H1 (cell line): ENCODE measurements around the gene NSMCE3. TPM values are rescaled to one million over a fixed set of nuclear protein-coding genes. Genes with fewer than 3 reads are reported as not detected.

ENCODE experiments used
- CTCF ChIA-PET: fragments of 300-600 bp; sonication (Branson Sonifier 250); formaldehyde crosslinking; loops from one replicate; lab custom pipeline; 2021; ENCODE audit not compliant: partially characterized antibody; lab: Charles Lee
- POLR2A ChIA-PET: fragments of 300-600 bp; sonication (Branson Sonifier 250); formaldehyde crosslinking; loops from one replicate; lab custom pipeline; 2021; ENCODE audit warnings: inconsistent platforms; ENCODE audit not compliant: partially characterized antibody; lab: Charles Lee
- DNase-seq, 2 experiments: peaks; one replicate each; pipeline versions ENCODE4 v3.0.0 to v3.0.0-alpha.2; 2010 to 2022; ENCODE audit warnings: low spot score in 2 of 2, low read depth in 1 of 2, mixed read lengths in 1 of 2
- FAIRE-seq: peaks from 2 replicates; lab custom pipeline; 2011; peaks lifted over from hg19 to GRCh38; lab: Jason Lieb, UNC
- H2AFZ ChIP-seq: 2 replicates; pipeline ENCODE4 v1.8.1; 2012; ENCODE audit warnings: low read length, inconsistent platforms
- H2AK5ac ChIP-seq: 2 replicates; pipeline ENCODE4 v1.6.1; 2013; ENCODE audit warnings: low read depth, low read length
- H2BK120ac ChIP-seq: replicated peaks from 2 replicates; pipeline ENCODE3; 2013; ENCODE audit warnings: low read depth, low read length, inconsistent platforms
- H2BK12ac ChIP-seq: 2 replicates; pipeline ENCODE4 v1.6.1; 2013; ENCODE audit warnings: low read depth, low read length
- H2BK15ac ChIP-seq: 2 replicates; pipeline ENCODE4 v1.6.1; 2013; ENCODE audit warnings: low read length
- H2BK20ac ChIP-seq: 2 replicates; pipeline ENCODE4 v1.6.1; 2013; ENCODE audit warnings: low read length
- H2BK5ac ChIP-seq: 2 replicates; pipeline ENCODE4 v1.6.1; 2013; ENCODE audit warnings: low read depth, low read length
- H3K14ac ChIP-seq: 2 replicates; pipeline ENCODE4 v1.6.1; 2013; ENCODE audit warnings: inconsistent platforms; ENCODE audit not compliant: insufficient read length
- H3K18ac ChIP-seq: 2 replicates; pipeline ENCODE4 v1.6.1; 2013; ENCODE audit warnings: low read length; ENCODE audit errors: extremely low read depth
- H3K23ac ChIP-seq: 2 replicates; pipeline ENCODE4 v1.6.1; 2013; ENCODE audit warnings: inconsistent platforms; ENCODE audit not compliant: insufficient read length
- H3K23me2 ChIP-seq: 2 replicates; pipeline ENCODE4 v1.6.1; 2013; ENCODE audit warnings: low read depth, low read length
- H3K27ac ChIP-seq: 2 replicates; pipeline ENCODE4 v1.6.1; 2011; ENCODE audit warnings: low read depth, low read length, inconsistent platforms
- H3K27me3 ChIP-seq, 4 experiments: replicated peaks in 1 of 4; 1 replicate in 1 of 4; 2 replicates in 3 of 4; pipeline versions ENCODE4 v1.6.1 to v1.8.1; 2011 to 2013; ENCODE audit warnings: low read length in 3 of 4, mild to moderate bottlenecking in 3 of 4, inconsistent platforms in 2 of 4, mixed read lengths in 2 of 4, moderate library complexity in 1 of 4; ENCODE audit not compliant: control insufficient read depth in 3 of 4, insufficient read depth in 3 of 4; ENCODE audit errors: extremely low read depth in 1 of 4
- H3K36me3 ChIP-seq, 4 experiments: 2 replicates each; pipeline versions ENCODE4 v1.6.1 to v1.8.1; 2011 to 2013; ENCODE audit warnings: mild to moderate bottlenecking in 4 of 4, low read length in 3 of 4, moderate library complexity in 2 of 4, control low read depth in 1 of 4, inconsistent platforms in 1 of 4; ENCODE audit not compliant: insufficient read depth in 4 of 4, control insufficient read depth in 2 of 4
- H3K4ac ChIP-seq: replicated peaks from 2 replicates; pipeline ENCODE3; 2013; ENCODE audit warnings: low read length, low read depth, mixed read lengths, inconsistent platforms; ENCODE audit not compliant: insufficient read length
- H3K4me1 ChIP-seq, 4 experiments: replicated peaks in 1 of 4; 1 replicate in 1 of 4; 2 replicates in 3 of 4; pipeline versions ENCODE4 v1.6.1 to v1.8.1; 2011 to 2013; ENCODE audit warnings: low read length in 3 of 4, inconsistent platforms in 2 of 4, mixed read lengths in 1 of 4; ENCODE audit not compliant: insufficient read depth in 4 of 4, control insufficient read depth in 3 of 4
- H3K4me2 ChIP-seq, 2 experiments: 2 replicates each; pipeline versions ENCODE4 v1.6.1 to v1.8.1; 2011 to 2013; ENCODE audit warnings: low read depth in 2 of 2, low read length in 2 of 2, control low read depth in 1 of 2, inconsistent platforms in 1 of 2, mild to moderate bottlenecking in 1 of 2; ENCODE audit not compliant: insufficient read depth in 1 of 2
- H3K4me3 ChIP-seq, 4 experiments: fragments of 200-600, 300-600 bp in 1 of 4; sonication (generic), shearing (Covaris generic), sonication (Bioruptor Twin) in 1 of 4; 2 replicates each; pipeline versions ENCODE4 v1.5.1 to v1.8.1; 2011 to 2016; ENCODE audit warnings: low read length in 4 of 4, low read depth in 3 of 4, control low read depth in 2 of 4, inconsistent platforms in 2 of 4, mild to moderate bottlenecking in 2 of 4, mixed read lengths in 1 of 4, moderate library complexity in 1 of 4; ENCODE audit not compliant: insufficient read depth in 2 of 4; ENCODE audit errors: extremely low read depth in 1 of 4
- H3K56ac ChIP-seq: replicated peaks from 2 replicates; pipeline ENCODE3; 2013; ENCODE audit warnings: low read depth, mild to moderate bottlenecking, mixed read lengths, low read length, inconsistent platforms; ENCODE audit not compliant: insufficient read length
- H3K79me1 ChIP-seq: 2 replicates; pipeline ENCODE4 v1.6.1; 2013; ENCODE audit warnings: low read depth, low read length, control low read depth
- H3K79me2 ChIP-seq, 2 experiments: 2 replicates each; pipeline versions ENCODE4 v1.6.1 to v1.8.1; 2012 to 2013; ENCODE audit warnings: low read length in 2 of 2, mild to moderate bottlenecking in 2 of 2, inconsistent platforms in 1 of 2; ENCODE audit not compliant: insufficient read depth in 2 of 2, control insufficient read depth in 1 of 2
- H3K9ac ChIP-seq, 4 experiments: replicated peaks in 1 of 4; 1 replicate in 1 of 4; 2 replicates in 3 of 4; pipeline versions ENCODE4 v1.6.1 to v1.8.1; 2011 to 2013; ENCODE audit warnings: low read depth in 3 of 4, low read length in 3 of 4, control low read depth in 2 of 4, mild to moderate bottlenecking in 2 of 4, moderate library complexity in 2 of 4, inconsistent platforms in 1 of 4; ENCODE audit errors: extremely low read depth in 1 of 4
- H3K9me3 ChIP-seq, 2 experiments: 2 replicates each; pipeline versions ENCODE4 v1.6.1 to v1.8.1; 2012 to 2013; ENCODE audit warnings: mild to moderate bottlenecking in 2 of 2, moderate library complexity in 2 of 2, control low read depth in 1 of 2, inconsistent platforms in 1 of 2, low read depth in 1 of 2, low read length in 1 of 2, mixed read lengths in 1 of 2; ENCODE audit not compliant: insufficient read depth in 2 of 2
- H4K20me1 ChIP-seq, 2 experiments: replicated peaks in 1 of 2; 2 replicates each; pipeline versions ENCODE3 to v1.8.1; 2011 to 2013; ENCODE audit warnings: inconsistent platforms in 2 of 2, low read length in 2 of 2, mild to moderate bottlenecking in 1 of 2; ENCODE audit not compliant: insufficient read depth in 2 of 2, control insufficient read depth in 1 of 2
- H4K5ac ChIP-seq: 2 replicates; pipeline ENCODE4 v1.6.1; 2013; ENCODE audit warnings: low read length, low read depth, mixed read lengths, inconsistent platforms; ENCODE audit not compliant: insufficient read length
- H4K8ac ChIP-seq: 2 replicates; pipeline ENCODE4 v1.8.0; 2013; ENCODE audit warnings: mild to moderate bottlenecking, moderate library complexity, low read length, inconsistent platforms; ENCODE audit not compliant: insufficient read depth; ENCODE audit errors: extremely low read depth
- H4K91ac ChIP-seq: replicated peaks from 2 replicates; pipeline ENCODE3; 2013; ENCODE audit warnings: low read length, mixed read lengths, inconsistent platforms; ENCODE audit not compliant: insufficient read length
- GABPA ChIP-seq: IDR thresholded peaks from 2 replicates; pipeline ENCODE4 v1.6.1; 2011; ENCODE audit warnings: mild to moderate bottlenecking, low read length, moderate library complexity, borderline replicate concordance; ENCODE audit not compliant: insufficient read depth
- RAD21 ChIP-seq, 2 experiments: IDR thresholded peaks in 1 of 2; conservative IDR thresholded peaks in 1 of 2; 2 replicates each; pipeline ENCODE4 v1.6.1; 2011; ENCODE audit warnings: low read depth in 2 of 2, low read length in 2 of 2, improper control_type of control experiment in 1 of 2, inconsistent platforms in 1 of 2, mild to moderate bottlenecking in 1 of 2, moderate library complexity in 1 of 2
- SIN3A ChIP-seq, 2 experiments: IDR thresholded peaks in 1 of 2; conservative IDR thresholded peaks in 1 of 2; 2 replicates each; pipeline ENCODE4 v1.6.1; 2011 to 2012; ENCODE audit warnings: low read length in 2 of 2, improper control_type of control experiment in 1 of 2, low read depth in 1 of 2, mild to moderate bottlenecking in 1 of 2
- TCF12 ChIP-seq: IDR thresholded peaks from 2 replicates; pipeline ENCODE4 v1.6.1; 2011; ENCODE audit warnings: low read depth, mild to moderate bottlenecking, low read length
- WGBS, 2 experiments: shearing (Covaris generic) in 1 of 2; methylation state at CpG; one replicate each; pipeline versions ENCODE4 v1.1.6 to v1.1.7; 2013 to 2015; ENCODE audit warnings: low lambda C conversion rate in 2 of 2, mixed read lengths in 2 of 2, inconsistent platforms in 1 of 2, low coverage in 1 of 2, missing lambda C conversion rate in 1 of 2; ENCODE audit not compliant: insufficient replicate concordance in 2 of 2, insufficient coverage in 1 of 2, insufficient read length in 1 of 2; ENCODE audit errors: extremely low coverage in 1 of 2, missing lambda C conversion rate in 1 of 2; 5-methylcytosine and 5-hydroxymethylcytosine counted together
- polyA plus RNA-seq, 7 experiments: library from polyadenylated mRNA; depleted of rRNA in 3 of 7; stranded (reverse) in 5 of 7; unstranded in 2 of 7; fragments of >200 nt in 5 of 7; fragments of 200-250 nt in 2 of 7; gene quantifications; 1 replicate in 5 of 7; 2 replicates in 1 of 7; 4 replicates in 1 of 7; pipeline versions ENCODE4 v1.2.1 to v1.2.3, GENCODE V29; 2011 to 2013; ENCODE audit warnings: missing spikeins in 2 of 7, mixed read lengths in 2 of 7
- total RNA-seq: library from RNA; stranded (reverse); fragmentation: NEBNext Ultra II Directional; extraction: Animal tissue kit (Norgen Biotek cat#: 25700); gene quantifications from 2 replicates; pipeline ENCODE4 v1.2.1, GENCODE V29; 2021

Gene NSMCE3
- total and polyA plus RNA-seq, 2 of the 8 experiments (the other 6 are each of a cell fraction or from before 2014, with no cell fraction given) = 4.3 to 6.7 TPM

DNA sequence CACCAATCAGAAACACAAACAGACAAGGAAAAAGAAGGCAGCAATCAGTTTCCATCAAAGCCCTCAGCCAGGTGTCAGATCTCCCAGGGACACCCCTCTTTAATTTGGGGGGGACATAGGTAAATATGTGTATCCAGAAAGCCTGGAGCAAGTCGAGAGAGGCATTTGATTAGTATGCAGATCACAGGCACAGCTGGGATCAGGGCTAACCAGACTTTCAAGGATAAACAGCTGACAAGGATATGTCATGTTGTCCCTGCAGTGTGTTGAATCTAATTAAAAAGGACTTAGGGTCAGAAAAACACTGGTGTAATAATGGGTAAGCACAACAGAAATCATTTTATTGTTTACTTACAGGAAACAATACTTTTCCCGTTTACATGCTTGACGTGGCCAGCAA is 30.2 kb downstream of the NSMCE3 start:
- no peaks in the 10 kb centered on the region for H3K27me3 ChIP-seq
- H3K36me3 ChIP-seq = no peaks in the 10 kb centered on the region
- H2BK20ac ChIP-seq = no peak overlapping the region
- no peaks in the 10 kb centered on the region for H3K9me3 ChIP-seq
- H3K4ac ChIP-seq = no peak overlapping the region
- no peak overlapping the region for H2BK15ac ChIP-seq
- H3K4me2 ChIP-seq = no peak overlapping the region
- H3K18ac ChIP-seq = no peak overlapping the region
- H4K20me1 ChIP-seq = no peaks in the 10 kb centered on the region
- no peak overlapping the region for H3K23ac ChIP-seq
- H3K14ac ChIP-seq = no peak overlapping the region
- CTCF ChIA-PET = interaction anchor here (0.9 kb wide), 1 partner anchor 9 kb away, joined by 3 read pairs; no protein-coding TSS in a partner anchor
- no peak overlapping the region for H2BK12ac ChIP-seq
- H4K5ac ChIP-seq = no peak overlapping the region
- no peaks in the 10 kb centered on the region for H3K79me1 ChIP-seq
- TF ChIP-seq GABPA (no peak), RAD21 (IDR thresholded peaks at IDR 0.05 in 1 of 2, conservative IDR thresholded peaks at IDR 0.05 in 1 of 2; ENCODE audit: low read depth in 2 of 2, low read length in 2 of 2) (no peak), TCF12 (0 out of 2 replicates have a peak, but pooled peaks have one; percentile 10), SIN3A (conservative IDR thresholded peaks at IDR 0.05 in 1 of 2, IDR thresholded peaks at IDR 0.05 in 1 of 2; ENCODE audit: low read depth in 1 of 2, low read length in 2 of 2) (0 out of 4 replicates have a peak, but pooled peaks of 1 of the 2 experiments have one; percentile 23)
- TF ChIP-seq, all 59 proteins: peak for 2
- no peak for DNase-seq
- H3K4me1 ChIP-seq = peaks cover 0 to 7% (median 0%) of the 10 kb centered on the region in 4 experiments; a peak in 2 of 7 replicates
- H2BK5ac ChIP-seq = no peak overlapping the region
- POLR2A ChIA-PET = no interaction called here
- no peak overlapping the region for H2AK5ac ChIP-seq
- no peak overlapping the region for H4K8ac ChIP-seq
- no peaks in the 10 kb centered on the region for H3K79me2 ChIP-seq
- no peak overlapping the region for H4K91ac ChIP-seq
- H3K4me3 ChIP-seq = no peak overlapping the region
- no peak overlapping the region for H2AFZ ChIP-seq
- WGBS, 2 experiments = 74% methylated on average over 3 of the region's 3 CpGs; no CpG with 5 or more reads in 1 of the 2 experiments
- H3K27ac ChIP-seq = no peak overlapping the region
- no peaks in the 10 kb centered on the region for H3K23me2 ChIP-seq
- no peak overlapping the region for H2BK120ac ChIP-seq
- H3K56ac ChIP-seq = no peak overlapping the region
- FAIRE-seq = peak; percentile 19
- H3K9ac ChIP-seq = no peak overlapping the region
